HCT116 (cell line): ENCODE results near the gene IGF2BP3. TPM values are rescaled to one million over a fixed set of nuclear protein-coding genes. Genes with fewer than 3 reads are reported as not detected.

Source experiments
- ATAC-seq: fragments of 200-7000 bp; cut with Tn5 transposase; 2 replicates; pipeline ENCODE4 v1.9.1; 2020; ENCODE audit warnings: mild to moderate bottlenecking, moderate library complexity
- BruUV-seq: library from RNA; stranded (reverse); fragments of 400-500 nt; replicated peaks from 2 replicates; lab custom pipeline; 2021; lab: Mats Ljungman, UMichigan
- CTCF ChIA-PET: fragments of 300-600 bp; sonication (Branson Sonifier 250); formaldehyde crosslinking; loops from one replicate; lab custom pipeline; 2021; ENCODE audit warnings: antibody characterized with exemption; lab: Charles Lee
- POLR2A ChIA-PET: fragments of 300-600, 350-600 bp; sonication (Branson Sonifier 250); formaldehyde crosslinking; loops from one replicate; lab custom pipeline; 2021; ENCODE audit warnings: antibody characterized with exemption; lab: Charles Lee
- RAD21 ChIA-PET, 2 experiments: fragments of 300-600 bp; sonication (Branson Sonifier 250); formaldehyde crosslinking; loops; one replicate each; lab custom pipeline; 2023; ENCODE audit warnings: low total read pairs in 2 of 2; ENCODE audit not compliant: uncharacterized antibody in 2 of 2, unreplicated experiment in 2 of 2, low non-redundant PET in 1 of 2; lab: Charles Lee
- DNase-seq: peaks from one replicate; pipeline ENCODE4 v3.0.0-alpha.2; 2010; ENCODE audit warnings: low read depth, low spot score
- H2AFZ ChIP-seq: fragments of 200-600 bp; shearing (Covaris generic), sonication (generic); 2 replicates; pipeline ENCODE4 v1.6.1; 2017; ENCODE audit warnings: low read depth, mixed run types, mixed read lengths, antibody characterized with exemption, low read length; ENCODE audit not compliant: poor library complexity, severe bottlenecking
- H3K27ac ChIP-seq: 2 replicates; pipeline ENCODE4 v1.5.1; 2012; ENCODE audit warnings: low read depth, low read length
- H3K27me3 ChIP-seq: fragments of 200-600 bp; sonication (generic); 2 replicates; pipeline ENCODE4 v1.6.1; 2016; ENCODE audit warnings: mixed run types, low read length, mixed read lengths; ENCODE audit not compliant: insufficient read depth
- H3K36me3 ChIP-seq, 2 experiments: fragments of 200-500 bp in 1 of 2; fragments of 200-600 bp in 1 of 2; sonication (Bioruptor generic) in 1 of 2; sonication (generic) in 1 of 2; 2 replicates each; pipeline versions ENCODE4 v1.5.1 to v1.6.1; 2014 to 2016; ENCODE audit warnings: low read length in 2 of 2, inconsistent platforms in 1 of 2, mixed read lengths in 1 of 2, mixed run types in 1 of 2; ENCODE audit not compliant: insufficient read depth in 2 of 2, control insufficient read depth in 1 of 2
- H3K4me1 ChIP-seq, 2 experiments: fragments of 200-600 bp in 1 of 2; sonication (generic) in 1 of 2; 2 replicates each; pipeline versions ENCODE4 v1.5.1 to v1.6.1; 2012 to 2017; ENCODE audit warnings: low read length in 2 of 2, inconsistent platforms in 1 of 2, mild to moderate bottlenecking in 1 of 2, mixed read lengths in 1 of 2, mixed run types in 1 of 2, moderate library complexity in 1 of 2; ENCODE audit not compliant: insufficient read depth in 2 of 2, control insufficient read depth in 1 of 2
- H3K4me2 ChIP-seq: fragments of 200-600 bp; sonication (generic); 2 replicates; pipeline ENCODE4 v1.6.1; 2017; ENCODE audit warnings: mixed run types, low read length, mixed read lengths
- H3K4me3 ChIP-seq, 2 experiments: fragments of 200-600 bp in 1 of 2; sonication (generic) in 1 of 2; replicated peaks in 1 of 2; 2 replicates each; pipeline ENCODE4 v1.5.1; 2011 to 2016; ENCODE audit warnings: low read length in 2 of 2, control low read depth in 1 of 2, low read depth in 1 of 2, mild to moderate bottlenecking in 1 of 2, mixed read lengths in 1 of 2, mixed run types in 1 of 2
- H3K79me2 ChIP-seq: fragments of 200-600 bp; sonication (generic); 2 replicates; pipeline ENCODE4 v1.6.1; 2017; ENCODE audit warnings: mild to moderate bottlenecking, mixed run types, low read length, moderate library complexity, mixed read lengths; ENCODE audit not compliant: insufficient read depth
- H3K9ac ChIP-seq: fragments of 200-600 bp; sonication (generic); 2 replicates; pipeline ENCODE4 v1.6.1; 2016; ENCODE audit warnings: low read length, mixed read lengths
- H3K9me2 ChIP-seq: fragments of 200-600 bp; sonication (generic), shearing (Covaris generic); 2 replicates; pipeline ENCODE4 v1.6.1; 2017; ENCODE audit warnings: mixed run types, mild to moderate bottlenecking, moderate library complexity; ENCODE audit not compliant: insufficient read depth
- H3K9me3 ChIP-seq, 2 experiments: fragments of 200-500 bp in 1 of 2; fragments of 200-600 bp in 1 of 2; sonication (Bioruptor generic) in 1 of 2; sonication (generic) in 1 of 2; 2 replicates each; pipeline ENCODE4 v1.6.1; 2014 to 2017; ENCODE audit warnings: low read length in 2 of 2, mixed read lengths in 2 of 2, inconsistent platforms in 1 of 2, low read depth in 1 of 2, mild to moderate bottlenecking in 1 of 2, mixed run types in 1 of 2, moderate library complexity in 1 of 2; ENCODE audit not compliant: control insufficient read depth in 1 of 2, insufficient read depth in 1 of 2
- H4K20me1 ChIP-seq: fragments of 200-600 bp; sonication (generic), shearing (Covaris generic); 2 replicates; pipeline ENCODE4 v1.6.1; 2017; ENCODE audit warnings: mixed run types, mild to moderate bottlenecking, moderate library complexity; ENCODE audit not compliant: insufficient read depth
- CBX3 ChIP-seq: IDR thresholded peaks from 2 replicates; pipeline ENCODE4 v1.6.1; 2012; ENCODE audit warnings: low read depth
- ELF1 ChIP-seq: IDR thresholded peaks from 2 replicates; pipeline ENCODE4 v1.6.1; 2012; ENCODE audit warnings: low read depth, borderline replicate concordance
- EZH2phosphoT487 ChIP-seq: fragments of 200-600 bp; IDR thresholded peaks from 2 replicates; pipeline ENCODE4 v1.6.1; 2018; ENCODE audit warnings: antibody characterized with exemption, borderline replicate concordance
- JUND ChIP-seq: IDR thresholded peaks from 2 replicates; pipeline ENCODE4 v1.6.1; 2012
- MAX ChIP-seq: IDR thresholded peaks from 2 replicates; pipeline ENCODE4 v1.6.1; 2012
- POLR2AphosphoS5 ChIP-seq: IDR thresholded peaks from 2 replicates; pipeline ENCODE4 v1.6.1; 2011; ENCODE audit warnings: mild to moderate bottlenecking, low read depth, low read length, moderate library complexity
- RAD21 ChIP-seq: IDR thresholded peaks from 2 replicates; pipeline ENCODE4 v1.6.1; 2012; ENCODE audit warnings: low read depth, mild to moderate bottlenecking
- REST ChIP-seq: IDR thresholded peaks from 2 replicates; pipeline ENCODE4 v1.6.1; 2012; ENCODE audit warnings: low read depth
- SP1 ChIP-seq: IDR thresholded peaks from 2 replicates; pipeline ENCODE4 v1.6.1; 2012; ENCODE audit warnings: low read depth
- TCF7L2 ChIP-seq: IDR thresholded peaks from 2 replicates; pipeline ENCODE4 v1.7.0; 2011; ENCODE audit warnings: borderline replicate concordance, inconsistent platforms; ENCODE audit not compliant: insufficient read depth, insufficient read length; ENCODE audit errors: extremely low read depth
- ZBTB33 ChIP-seq: IDR thresholded peaks from 2 replicates; pipeline ENCODE4 v1.6.1; 2011; ENCODE audit warnings: mild to moderate bottlenecking, low read length, moderate library complexity; ENCODE audit not compliant: insufficient replicate concordance; ENCODE audit errors: extremely low read depth
- ZFX ChIP-seq: fragments of 450-650 bp; IDR thresholded peaks from 2 replicates; pipeline ENCODE4 v1.6.1; 2017
- ZNF274 ChIP-seq: fragments of 200-500 bp; sonication (Bioruptor generic); IDR thresholded peaks from 2 replicates; pipeline ENCODE4 v1.6.1; 2014; ENCODE audit warnings: mild to moderate bottlenecking, low read depth, low read length, inconsistent platforms
- intact Hi-C: fragments of 100-400 bp; cut with micrococcal nuclease; formaldehyde crosslinking; loops from 2 replicates; pipeline ENCODE4 v1.10.0; 2022
- total RNA-seq: library from RNA; stranded (reverse); gene quantifications from one replicate; pipeline ENCODE4 v1.2.1, GENCODE V29; 2021; ENCODE audit not compliant: unreplicated experiment

The IGF2BP3 gene
- total RNA-seq, 1 experiment from 2014 or later, result 79.1 TPM

- DNase-seq (peak; percentile 72), ATAC-seq (peak; percentile 55)
- Histone ChIP-seq H3K27ac (peak overlapping the region; percentile 97), H3K79me2 (peaks cover 60% of the 10 kb centered on the region), H3K27me3 (peaks cover 12% of the 10 kb centered on the region), H3K9ac (peak overlapping the region; percentile 92), H3K9me3 (no peaks in the 10 kb centered on the region), H2AFZ (no peak overlapping the region), H4K20me1 (no peaks in the 10 kb centered on the region), H3K4me3 (peak overlapping the region; percentile 75 to 77), H3K36me3 (no peaks in the 10 kb centered on the region; a peak in 1 of 4 replicates), H3K4me2 (peak overlapping the region; percentile 93), H3K9me2 (no peaks in the 10 kb centered on the region), H3K4me1 (peaks cover 34 to 49% of the 10 kb centered on the region in 2 experiments)
- BruUV-seq, result TSS peak; percentile 90
- ChIA-PET RAD21 (no interaction called here), POLR2A (no interaction called here), CTCF (no interaction called here)
- TF ChIP-seq TCF7L2 (peak; percentile 36), MAX (no peak), SP1 (no peak), CBX3 (no peak), POLR2AphosphoS5 (peak; percentile 29; the same call in 1 of the 2 replicates)
- intact Hi-C loops, result loop anchor here (2.0 kb wide), 3 partner anchors 40 to 198 kb away; no protein-coding TSS in a partner anchor
These were observed 992 bp upstream of the IGF2BP3 start for GRCh38 chr7:23471106-23471859.

- ChIA-PET CTCF (no interaction called here), RAD21 (no interaction called here), POLR2A (interaction anchor here (0.8 to 0.9 kb wide), 2 partner anchors 8 to 10 kb away, joined by 3 read pairs; no protein-coding TSS in a partner anchor)
- DNase-seq (no peak), ATAC-seq (no peak)
- Histone ChIP-seq H3K27me3 (no peaks in the 10 kb centered on the region), H4K20me1 (peaks cover 6% of the 10 kb centered on the region; the same call in 1 of the 2 replicates), H3K27ac (peak overlapping the region; percentile 97), H3K9me3 (no peaks in the 10 kb centered on the region), H3K36me3 (peaks cover 0 to 7% of the 10 kb centered on the region in 2 experiments; a peak in 2 of 4 replicates), H3K9ac (peak overlapping the region; percentile 92), H3K4me2 (peak overlapping the region; percentile 93), H3K4me3 (peak overlapping the region; percentile 75 to 77), H3K4me1 (peaks cover 48 to 59% of the 10 kb centered on the region in 2 experiments), H3K79me2 (peaks cover 73% of the 10 kb centered on the region), H2AFZ (no peak overlapping the region), H3K9me2 (no peaks in the 10 kb centered on the region)
- BruUV-seq, result TSS peak; percentile 81
- intact Hi-C loops, result loop anchor here (2.0 kb wide), 3 partner anchors 39 to 197 kb away; no protein-coding TSS in a partner anchor
- TF ChIP-seq ZBTB33 (no peak), EZH2phosphoT487 (no peak), JUND (no peak), REST (no peak), RAD21 (no peak), ELF1 (no peak), ZFX (no peak), ZNF274 (no peak), TCF7L2 (no peak)
These were observed 385 bp downstream of the IGF2BP3 start for GRCh38 chr7:23469961-23470250.
